IMR-90 (cell line): Measurements from ENCODE around the gene MED13.

Experiments
- CTCF ChIP-seq: conservative IDR thresholded peaks from 2 replicates; pipeline ENCODE4 v1.5.1; 2012; ENCODE audit warnings: mild to moderate bottlenecking, low read depth, low read length, improper control_type of control experiment
- MAFK ChIP-seq: IDR thresholded peaks from 2 replicates; pipeline ENCODE4 v1.6.1; 2012; ENCODE audit warnings: low read depth, low read length, improper control_type of control experiment
- MAZ ChIP-seq: IDR thresholded peaks from 2 replicates; pipeline ENCODE4 v1.6.1; 2012; ENCODE audit warnings: low read depth, mild to moderate bottlenecking, low read length, improper control_type of control experiment, moderate library complexity, borderline replicate concordance
- MXI1 ChIP-seq: IDR thresholded peaks from 2 replicates; pipeline ENCODE4 v1.6.1; 2012; ENCODE audit warnings: low read depth, mild to moderate bottlenecking, low read length, moderate library complexity, borderline replicate concordance
- POLR2A ChIP-seq: IDR thresholded peaks from 2 replicates; pipeline ENCODE4 v1.6.1; 2012; ENCODE audit warnings: mild to moderate bottlenecking, low read depth, low read length
- RAD21 ChIP-seq: IDR thresholded peaks from 2 replicates; pipeline ENCODE4 v1.6.1; 2012; ENCODE audit warnings: low read length, improper control_type of control experiment
- SMC3 ChIP-seq: fragments of 150-350 bp; IDR thresholded peaks from 2 replicates; pipeline ENCODE4 v1.6.1; 2016; ENCODE audit warnings: low read depth, mild to moderate bottlenecking, antibody characterized with exemption, low read length, moderate library complexity

DNA sequence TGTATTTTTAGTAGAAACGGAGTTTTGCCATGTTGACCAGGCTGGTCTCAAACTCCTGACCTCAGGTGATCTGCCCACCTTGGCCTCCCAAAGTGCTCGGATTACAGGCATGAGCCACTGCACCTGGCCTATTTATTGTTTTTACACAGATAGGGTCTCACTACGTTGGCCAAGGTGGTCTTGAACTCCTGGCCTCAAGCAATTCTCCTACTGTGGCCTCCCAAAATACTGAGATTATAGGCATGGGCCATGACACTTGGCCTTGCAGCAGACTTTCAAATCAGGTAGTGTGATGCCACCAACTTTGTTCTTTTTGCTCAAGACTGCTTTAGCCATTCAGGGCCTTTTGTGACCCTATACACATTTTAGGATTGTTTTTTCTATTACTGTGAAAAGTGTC is 75.6 kb downstream of the MED13 start:
- TF ChIP-seq CTCF = no peak
- no peak for TF ChIP-seq POLR2A
- no peak for TF ChIP-seq SMC3
- no peak for TF ChIP-seq MAFK
- TF ChIP-seq RAD21 = no peak
- TF ChIP-seq MAZ = no peak
- no peak for TF ChIP-seq MXI1
